Activated naive CD8-positive, alpha-beta T cell (primary cell): ENCODE measurements around the gene ELN.

Experiments used
- H3K27ac Mint-ChIP-seq: one replicate; pipeline ENCODE4 v1.8.0; 2021; ENCODE audit warnings: mixed read lengths
- H3K27me3 Mint-ChIP-seq: one replicate; pipeline ENCODE4 v1.8.0; 2021; ENCODE audit warnings: mixed read lengths
- H3K36me3 Mint-ChIP-seq: one replicate; pipeline ENCODE4 v1.8.0; 2021; ENCODE audit warnings: mixed read lengths
- H3K4me1 Mint-ChIP-seq: one replicate; pipeline ENCODE4 v1.8.0; 2021; ENCODE audit warnings: low read depth, mixed read lengths
- H3K4me3 Mint-ChIP-seq: one replicate; pipeline ENCODE4 v1.8.0; 2021; ENCODE audit warnings: mild to moderate bottlenecking, mixed read lengths
- H3K9me3 Mint-ChIP-seq: one replicate; pipeline ENCODE4 v1.8.0; 2021; ENCODE audit warnings: low read depth, mixed read lengths

The ELN gene

DNA sequence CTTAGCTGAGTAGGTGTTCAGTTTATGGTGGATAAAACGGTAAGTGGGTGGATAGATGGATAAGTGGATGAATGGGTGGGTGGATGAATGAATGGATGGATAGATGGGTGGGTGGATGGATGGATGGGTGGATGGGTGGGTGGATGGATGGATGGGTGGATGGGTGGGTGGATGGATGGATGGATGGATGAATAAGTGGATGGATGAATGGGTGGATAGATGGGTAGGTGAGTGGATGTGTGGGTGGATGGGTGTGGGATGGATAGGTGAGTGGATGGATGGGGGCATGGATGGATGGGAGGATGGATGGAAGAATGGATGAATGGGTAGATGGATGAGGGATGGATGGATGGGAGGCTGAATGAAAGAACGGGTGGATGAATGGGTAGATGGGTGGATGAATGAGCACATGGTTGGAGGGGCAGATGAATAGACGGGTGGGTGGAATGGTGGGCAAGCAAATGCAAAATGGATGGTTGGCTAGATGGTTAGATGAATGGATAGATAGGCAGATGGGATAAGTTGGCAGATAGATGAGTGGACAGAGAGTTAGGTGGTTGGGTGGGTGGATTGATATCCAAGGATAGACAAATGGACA is 25.7 kb downstream of the ELN start:
- no peak overlapping the region for H3K27ac Mint-ChIP-seq
- H3K9me3 Mint-ChIP-seq = no peaks in the 10 kb centered on the region
- no peaks in the 10 kb centered on the region for H3K27me3 Mint-ChIP-seq
- no peaks in the 10 kb centered on the region for H3K4me1 Mint-ChIP-seq
- H3K4me3 Mint-ChIP-seq = no peak overlapping the region
- H3K36me3 Mint-ChIP-seq = no peaks in the 10 kb centered on the region

DNA sequence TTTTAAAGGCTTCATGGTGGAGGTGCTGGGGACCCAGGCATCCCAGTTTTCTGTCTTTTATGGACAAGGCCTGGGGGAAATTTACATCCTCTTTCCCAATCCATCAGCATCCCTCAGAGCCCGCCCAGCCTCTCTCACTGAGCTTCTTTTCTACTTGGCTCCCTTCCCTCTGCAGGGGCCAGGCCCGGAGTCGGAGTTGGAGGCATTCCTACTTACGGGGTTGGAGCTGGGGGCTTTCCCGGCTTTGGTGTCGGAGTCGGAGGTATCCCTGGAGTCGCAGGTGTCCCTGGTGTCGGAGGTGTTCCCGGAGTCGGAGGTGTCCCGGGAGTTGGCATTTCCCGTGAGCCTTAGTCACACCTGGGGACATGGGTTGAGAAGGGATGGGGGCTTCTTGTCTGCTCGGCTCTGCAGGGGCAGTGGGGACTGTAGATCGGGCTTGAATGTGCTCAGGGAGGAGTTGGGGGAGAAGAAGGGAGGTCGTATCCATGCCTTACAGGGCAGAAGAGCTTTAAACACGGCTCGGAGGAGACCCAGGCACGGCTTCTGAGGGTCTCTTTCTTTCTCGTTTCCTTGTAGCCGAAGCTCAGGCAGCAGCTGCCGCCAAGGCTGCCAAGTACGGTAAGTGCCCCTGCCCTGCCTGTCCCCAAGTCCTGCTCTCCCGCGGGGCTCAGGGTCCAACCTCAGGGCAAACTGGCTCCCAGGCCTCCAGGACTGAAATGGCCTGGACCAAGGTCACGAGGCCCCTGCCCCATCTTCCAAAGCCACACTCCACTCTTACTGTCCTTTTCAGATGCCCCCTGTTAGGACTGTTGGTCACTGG is 28.3 kb downstream of the ELN start:
- no peaks in the 10 kb centered on the region for H3K9me3 Mint-ChIP-seq
- no peaks in the 10 kb centered on the region for H3K27me3 Mint-ChIP-seq
- no peak overlapping the region for H3K4me3 Mint-ChIP-seq
- no peaks in the 10 kb centered on the region for H3K36me3 Mint-ChIP-seq
- no peaks in the 10 kb centered on the region for H3K4me1 Mint-ChIP-seq
- H3K27ac Mint-ChIP-seq = no peak overlapping the region

DNA sequence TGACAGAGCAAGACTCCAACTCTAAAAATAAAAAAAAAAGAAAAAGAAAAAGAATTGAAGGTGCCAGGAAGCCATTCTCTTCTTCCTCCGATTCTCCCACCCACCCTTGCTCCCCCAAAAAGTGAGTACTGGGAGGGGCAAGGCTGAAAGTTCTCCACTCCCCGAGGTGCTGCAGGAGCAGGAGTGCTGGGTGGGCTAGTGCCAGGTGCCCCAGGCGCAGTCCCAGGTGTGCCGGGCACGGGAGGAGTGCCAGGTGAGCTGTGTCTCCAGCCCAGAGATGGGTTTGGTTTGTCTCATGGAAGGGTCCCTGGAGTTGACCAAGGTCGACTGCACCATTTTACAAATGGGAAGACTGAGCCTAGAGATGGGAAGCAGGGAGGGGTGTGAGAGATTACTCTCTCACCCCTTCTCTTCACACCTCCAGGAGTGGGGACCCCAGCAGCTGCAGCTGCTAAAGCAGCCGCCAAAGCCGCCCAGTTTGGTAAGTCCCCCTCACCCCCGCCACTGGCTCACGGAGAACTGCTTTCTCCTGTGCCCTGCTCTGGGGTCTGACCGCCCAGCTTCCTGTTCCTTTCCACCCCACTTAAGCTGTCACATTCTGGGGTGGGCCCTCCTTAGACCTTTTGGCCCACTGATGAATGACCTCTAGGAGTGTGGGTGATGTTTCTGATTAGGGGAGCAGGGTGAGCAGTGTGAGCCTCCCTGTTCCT is 29.4 kb downstream of the ELN start:
- no peaks in the 10 kb centered on the region for H3K36me3 Mint-ChIP-seq
- H3K27me3 Mint-ChIP-seq = no peaks in the 10 kb centered on the region

DNA sequence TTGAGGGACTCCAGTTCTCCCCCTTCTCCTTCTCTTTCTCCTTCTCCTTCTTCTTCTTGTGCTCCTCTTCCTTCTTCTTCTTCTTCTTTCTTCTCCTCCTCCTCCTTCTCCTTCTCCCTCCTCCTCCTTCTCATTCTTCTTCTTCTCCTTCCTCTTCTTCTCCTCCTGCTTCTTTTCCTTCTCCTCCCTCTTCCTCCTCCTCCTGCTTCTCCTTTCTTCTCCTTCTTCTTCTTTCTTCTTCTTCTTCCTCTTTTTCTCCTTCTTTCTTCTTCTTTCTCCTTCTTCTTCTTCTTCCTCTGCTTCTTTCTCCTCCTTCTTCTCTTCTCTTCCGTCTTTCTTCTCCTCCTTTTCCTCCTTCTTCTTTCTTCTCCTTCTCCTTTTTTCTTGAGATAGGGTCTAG is 30.0 kb downstream of the ELN start:
- H3K27me3 Mint-ChIP-seq = no peaks in the 10 kb centered on the region
- no peaks in the 10 kb centered on the region for H3K36me3 Mint-ChIP-seq
- no peak overlapping the region for H3K27ac Mint-ChIP-seq

More for the DNA sequence above, 29.4 kb downstream of the ELN start:
- Mint-ChIP-seq H3K27ac (no peak overlapping the region), H3K9me3 (no peaks in the 10 kb centered on the region), H3K4me1 (peaks cover 3% of the 10 kb centered on the region), H3K4me3 (no peak overlapping the region)

DNA sequence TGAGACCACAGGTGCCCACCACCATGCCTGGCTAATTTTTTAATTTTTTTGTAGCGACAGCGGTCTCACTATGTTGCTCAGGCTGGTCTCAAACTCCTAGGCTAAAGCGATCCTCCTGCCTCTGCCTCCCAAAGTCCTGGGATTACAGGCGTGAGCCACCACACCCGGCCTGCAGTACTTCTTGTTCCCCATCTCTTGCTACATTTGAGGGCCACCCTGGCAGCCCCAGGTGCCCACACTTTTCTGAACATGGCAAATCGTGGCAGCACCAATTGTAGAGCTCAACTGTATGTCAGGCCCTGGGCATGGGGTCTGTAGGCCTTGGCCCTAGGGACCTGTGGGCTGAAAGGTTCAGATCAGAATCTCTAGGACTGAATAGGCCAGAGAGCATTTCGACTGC is 30.5 kb downstream of the ELN start:
- no peaks in the 10 kb centered on the region for H3K27me3 Mint-ChIP-seq

More for the DNA sequence above, 30.0 kb downstream of the ELN start:
- Mint-ChIP-seq H3K4me1 (peaks cover 3% of the 10 kb centered on the region), H3K9me3 (no peaks in the 10 kb centered on the region), H3K4me3 (no peak overlapping the region)

DNA sequence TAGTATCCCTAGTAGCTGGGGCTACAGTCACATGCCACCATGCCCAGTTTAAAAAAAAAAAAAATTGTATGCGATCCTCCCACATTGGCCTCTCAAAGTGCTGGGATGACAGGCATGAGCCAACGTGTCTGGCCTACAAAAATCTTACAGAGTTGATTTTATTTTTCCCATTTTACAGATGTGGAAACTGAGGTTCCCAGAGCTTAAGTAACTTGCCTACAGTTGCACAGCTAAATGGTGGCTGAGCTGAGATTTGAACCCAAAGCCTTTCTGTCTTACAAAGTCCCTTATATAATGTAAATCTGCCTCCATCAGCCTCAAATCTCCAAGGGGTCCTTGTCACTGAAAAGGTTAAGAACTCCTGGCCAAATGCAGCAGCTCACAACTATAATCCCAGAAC is 31.1 kb downstream of the ELN start:
- no peak overlapping the region for H3K4me3 Mint-ChIP-seq
- no peaks in the 10 kb centered on the region for H3K36me3 Mint-ChIP-seq
- no peaks in the 10 kb centered on the region for H3K27me3 Mint-ChIP-seq
- no peak overlapping the region for H3K27ac Mint-ChIP-seq
- no peaks in the 10 kb centered on the region for H3K9me3 Mint-ChIP-seq
- H3K4me1 Mint-ChIP-seq = peaks cover 3% of the 10 kb centered on the region

More for the DNA sequence above, 30.5 kb downstream of the ELN start:
- Mint-ChIP-seq H3K4me3 (no peak overlapping the region), H3K4me1 (peaks cover 3% of the 10 kb centered on the region), H3K9me3 (no peaks in the 10 kb centered on the region), H3K27ac (no peak overlapping the region), H3K36me3 (no peaks in the 10 kb centered on the region)

DNA sequence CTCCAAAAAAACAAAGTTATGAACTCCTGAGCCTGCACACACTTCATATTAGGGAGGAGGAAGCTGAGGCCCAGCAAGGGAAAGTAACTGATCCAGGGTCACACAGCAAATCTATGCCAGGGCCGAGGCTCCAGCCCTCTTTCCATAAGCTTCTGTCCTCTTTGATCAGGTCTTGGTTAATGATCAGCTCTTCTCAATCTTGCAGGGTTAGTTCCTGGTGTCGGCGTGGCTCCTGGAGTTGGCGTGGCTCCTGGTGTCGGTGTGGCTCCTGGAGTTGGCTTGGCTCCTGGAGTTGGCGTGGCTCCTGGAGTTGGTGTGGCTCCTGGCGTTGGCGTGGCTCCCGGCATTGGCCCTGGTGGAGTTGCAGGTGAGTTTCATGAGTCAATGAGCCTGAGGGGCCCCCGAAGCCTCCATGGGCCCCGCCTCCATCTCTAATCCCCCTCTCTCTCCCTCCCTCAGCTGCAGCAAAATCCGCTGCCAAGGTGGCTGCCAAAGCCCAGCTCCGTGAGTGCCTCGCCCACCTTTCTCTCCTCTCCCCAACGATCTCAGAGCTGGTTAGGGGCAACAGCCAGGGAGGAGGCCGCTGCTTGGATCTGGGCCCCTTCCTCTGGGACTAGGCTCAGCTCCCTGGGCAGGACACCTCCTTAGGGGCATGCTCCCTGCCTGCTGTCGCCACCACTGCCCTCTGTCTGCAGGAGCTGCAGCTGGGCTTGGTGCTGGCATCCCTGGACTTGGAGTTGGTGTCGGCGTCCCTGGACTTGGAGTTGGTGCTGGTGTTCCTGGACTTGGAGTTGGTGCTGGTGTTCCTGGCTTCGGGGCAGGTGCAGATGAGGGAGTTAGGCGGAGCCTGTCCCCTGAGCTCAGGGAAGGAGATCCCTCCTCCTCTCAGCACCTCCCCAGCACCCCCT is 32.0 kb downstream of the ELN start:
- H3K27ac Mint-ChIP-seq = no peak overlapping the region
- H3K27me3 Mint-ChIP-seq = no peaks in the 10 kb centered on the region
- H3K9me3 Mint-ChIP-seq = no peaks in the 10 kb centered on the region
- peaks cover 3% of the 10 kb centered on the region for H3K4me1 Mint-ChIP-seq
- H3K4me3 Mint-ChIP-seq = no peak overlapping the region
- H3K36me3 Mint-ChIP-seq = no peaks in the 10 kb centered on the region

DNA sequence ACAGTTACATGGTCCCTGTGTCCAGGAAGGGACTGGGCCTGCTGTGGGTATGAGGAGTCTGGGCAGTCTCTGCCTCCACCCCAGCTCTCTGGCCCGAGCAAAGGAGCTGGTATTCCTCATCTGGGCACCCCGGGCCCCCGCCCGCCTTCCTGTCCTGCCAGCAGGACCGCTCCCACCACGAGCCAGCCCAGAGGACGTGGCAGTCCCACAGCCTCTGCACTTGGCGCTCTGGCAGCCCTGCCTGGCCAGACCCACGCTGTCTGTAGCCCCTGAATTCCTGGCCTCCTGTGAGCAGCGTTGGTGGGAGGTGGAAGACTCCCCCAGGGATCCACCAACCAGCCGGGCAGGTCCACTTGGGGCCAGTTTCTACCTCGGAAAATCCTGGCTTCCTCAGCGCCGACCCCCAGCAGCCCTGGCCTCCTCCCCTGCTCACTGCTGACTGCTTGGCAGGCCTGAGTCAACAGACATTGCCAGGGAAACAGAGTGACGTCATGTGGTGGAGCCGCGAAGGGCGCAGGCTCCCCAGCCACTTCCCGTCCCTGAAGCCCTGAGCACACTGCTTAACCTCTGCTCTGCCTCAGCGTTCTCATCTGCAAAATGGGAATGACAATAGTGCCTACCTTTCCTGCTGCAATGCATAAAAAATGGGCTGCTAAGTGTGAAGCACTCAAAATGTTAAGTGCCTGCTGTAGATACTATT is 34.0 kb downstream of the ELN start:
- Mint-ChIP-seq H3K27me3 (no peaks in the 10 kb centered on the region), H3K4me1 (peaks cover 3% of the 10 kb centered on the region), H3K4me3 (no peak overlapping the region), H3K36me3 (no peaks in the 10 kb centered on the region), H3K27ac (no peak overlapping the region), H3K9me3 (no peaks in the 10 kb centered on the region)

DNA sequence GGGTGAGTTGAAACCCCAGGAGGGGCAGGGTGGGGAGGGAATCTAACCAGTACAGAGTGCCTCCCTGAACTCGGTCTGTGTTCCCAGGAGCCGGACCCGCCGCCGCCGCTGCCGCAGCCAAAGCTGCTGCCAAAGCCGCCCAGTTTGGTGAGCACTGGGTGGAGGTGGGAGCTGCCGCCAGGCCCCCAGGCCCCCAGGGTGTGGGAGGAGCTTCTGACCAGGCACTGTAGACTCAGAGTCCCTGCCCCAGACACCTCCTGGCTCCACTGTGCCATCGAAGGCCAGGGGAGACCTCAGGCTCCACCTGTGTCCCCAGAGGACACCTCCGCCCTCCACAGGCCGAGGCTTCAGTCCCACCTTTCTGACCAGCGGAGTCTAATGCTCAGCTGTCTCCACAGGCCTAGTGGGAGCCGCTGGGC is 35.3 kb downstream of the ELN start:
- no peak overlapping the region for H3K27ac Mint-ChIP-seq
- no peaks in the 10 kb centered on the region for H3K27me3 Mint-ChIP-seq
- no peaks in the 10 kb centered on the region for H3K9me3 Mint-ChIP-seq
- H3K4me3 Mint-ChIP-seq = no peak overlapping the region
- H3K4me1 Mint-ChIP-seq = peaks cover 3% of the 10 kb centered on the region
- H3K36me3 Mint-ChIP-seq = no peaks in the 10 kb centered on the region

DNA sequence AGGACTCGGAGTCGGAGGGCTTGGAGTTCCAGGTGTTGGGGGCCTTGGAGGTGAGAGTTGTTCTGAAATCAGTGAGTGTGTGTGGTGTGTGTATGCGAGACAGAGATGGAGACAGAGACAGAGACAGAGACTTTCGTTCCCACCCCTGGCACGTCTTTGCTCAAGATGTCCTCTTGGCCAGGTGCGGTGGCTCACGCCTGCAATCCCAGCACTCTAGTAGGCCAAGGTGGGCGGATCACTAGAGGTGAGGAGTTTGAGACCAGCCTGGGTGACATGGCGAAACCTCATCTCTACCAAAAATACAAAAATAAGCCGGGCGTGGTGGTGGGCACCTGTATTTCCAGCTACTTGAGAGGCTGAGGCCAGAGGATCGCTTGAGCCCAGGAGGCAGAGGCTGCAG is 35.7 kb downstream of the ELN start:
- Mint-ChIP-seq H3K9me3 (no peaks in the 10 kb centered on the region), H3K4me3 (no peak overlapping the region), H3K27me3 (no peaks in the 10 kb centered on the region), H3K27ac (no peak overlapping the region), H3K36me3 (no peaks in the 10 kb centered on the region), H3K4me1 (peaks cover 3% of the 10 kb centered on the region)

DNA sequence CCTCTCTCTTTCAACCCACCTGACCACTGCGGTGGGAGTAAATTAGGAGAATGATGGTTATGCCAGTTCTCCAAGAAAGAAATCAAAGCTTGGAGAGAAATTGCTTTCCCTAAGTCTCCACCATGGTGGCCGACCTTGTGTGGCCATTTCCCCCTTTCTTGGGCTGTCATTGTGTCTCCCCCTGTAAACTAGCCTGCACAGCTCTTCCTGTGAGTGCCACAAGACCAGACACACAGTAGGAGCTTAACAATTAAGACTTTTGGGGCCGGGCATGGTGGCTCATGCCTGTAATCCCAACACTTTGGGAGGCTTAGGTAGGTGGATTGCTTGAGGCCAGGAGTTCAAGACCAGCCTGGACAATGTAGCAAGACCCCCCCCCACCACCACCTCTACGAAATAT is 36.7 kb downstream of the ELN start:
- Mint-ChIP-seq H3K36me3 (no peaks in the 10 kb centered on the region), H3K4me3 (no peak overlapping the region), H3K27me3 (no peaks in the 10 kb centered on the region), H3K27ac (no peak overlapping the region), H3K4me1 (peaks cover 3% of the 10 kb centered on the region), H3K9me3 (no peaks in the 10 kb centered on the region)

DNA sequence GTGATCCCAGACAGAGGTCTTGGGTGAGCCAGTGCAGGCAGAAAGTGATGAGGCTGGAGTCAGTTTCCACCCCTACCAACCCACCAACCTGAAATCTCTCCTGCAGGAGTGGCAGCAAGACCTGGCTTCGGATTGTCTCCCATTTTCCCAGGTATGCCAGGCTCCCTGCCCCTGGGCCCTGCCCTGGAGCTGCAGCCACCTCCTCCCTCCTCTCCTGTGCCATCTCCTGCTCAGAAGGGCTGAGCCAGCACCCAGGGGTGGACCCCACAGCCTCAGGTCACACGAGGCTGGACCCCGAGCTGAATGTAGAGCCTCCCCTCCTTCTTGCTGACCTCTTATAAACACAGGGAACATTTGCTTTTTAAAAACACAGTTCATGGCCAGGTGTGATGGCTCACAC is 38.7 kb downstream of the ELN start:
- no peak overlapping the region for H3K27ac Mint-ChIP-seq
- peaks cover 3% of the 10 kb centered on the region for H3K4me1 Mint-ChIP-seq
- H3K27me3 Mint-ChIP-seq = no peaks in the 10 kb centered on the region
- no peaks in the 10 kb centered on the region for H3K36me3 Mint-ChIP-seq
- H3K9me3 Mint-ChIP-seq = no peaks in the 10 kb centered on the region
- H3K4me3 Mint-ChIP-seq = no peak overlapping the region

DNA sequence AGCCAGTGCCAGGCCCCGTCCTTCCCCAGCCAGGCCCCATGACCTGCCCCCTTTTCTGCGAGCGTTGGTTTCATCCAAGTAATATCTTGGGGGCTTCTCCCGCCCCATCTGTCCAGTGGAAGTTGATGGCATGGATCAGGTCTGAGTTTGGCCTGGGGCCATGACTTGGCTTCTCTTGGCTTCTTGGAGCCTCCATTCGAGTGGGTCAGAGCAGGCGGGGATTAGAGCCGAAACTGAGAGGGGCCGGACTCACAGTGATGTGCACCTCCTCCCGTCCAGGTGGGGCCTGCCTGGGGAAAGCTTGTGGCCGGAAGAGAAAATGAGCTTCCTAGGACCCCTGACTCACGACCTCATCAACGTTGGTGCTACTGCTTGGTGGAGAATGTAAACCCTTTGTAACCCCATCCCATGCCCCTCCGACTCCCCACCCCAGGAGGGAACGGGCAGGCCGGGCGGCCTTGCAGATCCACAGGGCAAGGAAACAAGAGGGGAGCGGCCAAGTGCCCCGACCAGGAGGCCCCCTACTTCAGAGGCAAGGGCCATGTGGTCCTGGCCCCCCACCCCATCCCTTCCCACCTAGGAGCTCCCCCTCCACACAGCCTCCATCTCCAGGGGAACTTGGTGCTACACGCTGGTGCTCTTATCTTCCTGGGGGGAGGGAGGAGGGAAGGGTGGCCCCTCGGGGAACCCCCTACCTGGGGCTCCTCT is 40.6 kb downstream of the ELN start:
- Mint-ChIP-seq H3K36me3 (no peaks in the 10 kb centered on the region), H3K4me3 (no peak overlapping the region), H3K4me1 (no peaks in the 10 kb centered on the region), H3K9me3 (no peaks in the 10 kb centered on the region), H3K27ac (no peak overlapping the region), H3K27me3 (no peaks in the 10 kb centered on the region)

DNA sequence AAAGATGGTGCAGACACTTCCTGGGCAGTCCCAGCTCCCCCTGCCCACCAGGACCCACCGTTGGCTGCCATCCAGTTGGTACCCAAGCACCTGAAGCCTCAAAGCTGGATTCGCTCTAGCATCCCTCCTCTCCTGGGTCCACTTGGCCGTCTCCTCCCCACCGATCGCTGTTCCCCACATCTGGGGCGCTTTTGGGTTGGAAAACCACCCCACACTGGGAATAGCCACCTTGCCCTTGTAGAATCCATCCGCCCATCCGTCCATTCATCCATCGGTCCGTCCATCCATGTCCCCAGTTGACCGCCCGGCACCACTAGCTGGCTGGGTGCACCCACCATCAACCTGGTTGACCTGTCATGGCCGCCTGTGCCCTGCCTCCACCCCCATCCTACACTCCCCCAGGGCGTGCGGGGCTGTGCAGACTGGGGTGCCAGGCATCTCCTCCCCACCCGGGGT is 41.1 kb downstream of the ELN start:
- H3K27ac Mint-ChIP-seq = no peak overlapping the region
- H3K4me3 Mint-ChIP-seq = no peak overlapping the region
- H3K4me1 Mint-ChIP-seq = no peaks in the 10 kb centered on the region

More for the DNA sequence above, 41.1 kb downstream of the ELN start:
- Mint-ChIP-seq H3K9me3 (no peaks in the 10 kb centered on the region), H3K27me3 (no peaks in the 10 kb centered on the region), H3K36me3 (no peaks in the 10 kb centered on the region)
